HCT116 (cell line): ENCODE measurements around the gene JCHAIN. TPM values are rescaled to one million over a fixed set of nuclear protein-coding genes. Genes with fewer than 3 reads are reported as not detected.

Source experiments
- ATAC-seq: fragments of 200-7000 bp; cut with Tn5 transposase; 2 replicates; pipeline ENCODE4 v1.9.1; 2020; ENCODE audit warnings: mild to moderate bottlenecking, moderate library complexity
- BruUV-seq: library from RNA; stranded (reverse); fragments of 400-500 nt; replicated peaks from 2 replicates; lab custom pipeline; 2021; lab: Mats Ljungman, UMichigan
- CTCF ChIA-PET: fragments of 300-600 bp; sonication (Branson Sonifier 250); formaldehyde crosslinking; loops from one replicate; lab custom pipeline; 2021; ENCODE audit warnings: antibody characterized with exemption; lab: Charles Lee
- POLR2A ChIA-PET: fragments of 300-600, 350-600 bp; sonication (Branson Sonifier 250); formaldehyde crosslinking; loops from one replicate; lab custom pipeline; 2021; ENCODE audit warnings: antibody characterized with exemption; lab: Charles Lee
- RAD21 ChIA-PET, 2 experiments: fragments of 300-600 bp; sonication (Branson Sonifier 250); formaldehyde crosslinking; loops; one replicate each; lab custom pipeline; 2023; ENCODE audit warnings: low total read pairs in 2 of 2; ENCODE audit not compliant: uncharacterized antibody in 2 of 2, unreplicated experiment in 2 of 2, low non-redundant PET in 1 of 2; lab: Charles Lee
- DNase-seq: peaks from one replicate; pipeline ENCODE4 v3.0.0-alpha.2; 2010; ENCODE audit warnings: low read depth, low spot score
- H2AFZ ChIP-seq: fragments of 200-600 bp; shearing (Covaris generic), sonication (generic); 2 replicates; pipeline ENCODE4 v1.6.1; 2017; ENCODE audit warnings: low read depth, mixed run types, mixed read lengths, antibody characterized with exemption, low read length; ENCODE audit not compliant: poor library complexity, severe bottlenecking
- H3K27ac ChIP-seq: 2 replicates; pipeline ENCODE4 v1.5.1; 2012; ENCODE audit warnings: low read depth, low read length
- H3K27me3 ChIP-seq: fragments of 200-600 bp; sonication (generic); 2 replicates; pipeline ENCODE4 v1.6.1; 2016; ENCODE audit warnings: mixed run types, low read length, mixed read lengths; ENCODE audit not compliant: insufficient read depth
- H3K36me3 ChIP-seq, 2 experiments: fragments of 200-500 bp in 1 of 2; fragments of 200-600 bp in 1 of 2; sonication (Bioruptor generic) in 1 of 2; sonication (generic) in 1 of 2; 2 replicates each; pipeline versions ENCODE4 v1.5.1 to v1.6.1; 2014 to 2016; ENCODE audit warnings: low read length in 2 of 2, inconsistent platforms in 1 of 2, mixed read lengths in 1 of 2, mixed run types in 1 of 2; ENCODE audit not compliant: insufficient read depth in 2 of 2, control insufficient read depth in 1 of 2
- H3K4me1 ChIP-seq, 2 experiments: fragments of 200-600 bp in 1 of 2; sonication (generic) in 1 of 2; 2 replicates each; pipeline versions ENCODE4 v1.5.1 to v1.6.1; 2012 to 2017; ENCODE audit warnings: low read length in 2 of 2, inconsistent platforms in 1 of 2, mild to moderate bottlenecking in 1 of 2, mixed read lengths in 1 of 2, mixed run types in 1 of 2, moderate library complexity in 1 of 2; ENCODE audit not compliant: insufficient read depth in 2 of 2, control insufficient read depth in 1 of 2
- H3K4me2 ChIP-seq: fragments of 200-600 bp; sonication (generic); 2 replicates; pipeline ENCODE4 v1.6.1; 2017; ENCODE audit warnings: mixed run types, low read length, mixed read lengths
- H3K4me3 ChIP-seq, 2 experiments: fragments of 200-600 bp in 1 of 2; sonication (generic) in 1 of 2; replicated peaks in 1 of 2; 2 replicates each; pipeline ENCODE4 v1.5.1; 2011 to 2016; ENCODE audit warnings: low read length in 2 of 2, control low read depth in 1 of 2, low read depth in 1 of 2, mild to moderate bottlenecking in 1 of 2, mixed read lengths in 1 of 2, mixed run types in 1 of 2
- H3K79me2 ChIP-seq: fragments of 200-600 bp; sonication (generic); 2 replicates; pipeline ENCODE4 v1.6.1; 2017; ENCODE audit warnings: mild to moderate bottlenecking, mixed run types, low read length, moderate library complexity, mixed read lengths; ENCODE audit not compliant: insufficient read depth
- H3K9ac ChIP-seq: fragments of 200-600 bp; sonication (generic); 2 replicates; pipeline ENCODE4 v1.6.1; 2016; ENCODE audit warnings: low read length, mixed read lengths
- H3K9me2 ChIP-seq: fragments of 200-600 bp; sonication (generic), shearing (Covaris generic); 2 replicates; pipeline ENCODE4 v1.6.1; 2017; ENCODE audit warnings: mixed run types, mild to moderate bottlenecking, moderate library complexity; ENCODE audit not compliant: insufficient read depth
- H3K9me3 ChIP-seq, 2 experiments: fragments of 200-500 bp in 1 of 2; fragments of 200-600 bp in 1 of 2; sonication (Bioruptor generic) in 1 of 2; sonication (generic) in 1 of 2; 2 replicates each; pipeline ENCODE4 v1.6.1; 2014 to 2017; ENCODE audit warnings: low read length in 2 of 2, mixed read lengths in 2 of 2, inconsistent platforms in 1 of 2, low read depth in 1 of 2, mild to moderate bottlenecking in 1 of 2, mixed run types in 1 of 2, moderate library complexity in 1 of 2; ENCODE audit not compliant: control insufficient read depth in 1 of 2, insufficient read depth in 1 of 2
- H4K20me1 ChIP-seq: fragments of 200-600 bp; sonication (generic), shearing (Covaris generic); 2 replicates; pipeline ENCODE4 v1.6.1; 2017; ENCODE audit warnings: mixed run types, mild to moderate bottlenecking, moderate library complexity; ENCODE audit not compliant: insufficient read depth
- CEBPB ChIP-seq: IDR thresholded peaks from 2 replicates; pipeline ENCODE4 v1.6.1; 2012; ENCODE audit warnings: low read depth
- CTCF ChIP-seq, 3 experiments: fragments of 200-600 bp in 1 of 3; sonication (generic) in 1 of 3; IDR thresholded peaks in 2 of 3; conservative IDR thresholded peaks in 1 of 3; 2 replicates each; pipeline ENCODE4 v1.5.1; 2012 to 2017; ENCODE audit warnings: low read depth in 2 of 3, low read length in 2 of 3, antibody characterized with exemption in 1 of 3, borderline replicate concordance in 1 of 3, control low read depth in 1 of 3, mild to moderate bottlenecking in 1 of 3, mixed read lengths in 1 of 3, mixed run types in 1 of 3, moderate library complexity in 1 of 3; ENCODE audit not compliant: insufficient read depth in 1 of 3
- EZH2phosphoT487 ChIP-seq: fragments of 200-600 bp; IDR thresholded peaks from 2 replicates; pipeline ENCODE4 v1.6.1; 2018; ENCODE audit warnings: antibody characterized with exemption, borderline replicate concordance
- POLR2A ChIP-seq: IDR thresholded peaks from 2 replicates; pipeline ENCODE4 v1.7.0; 2011; ENCODE audit warnings: borderline replicate concordance; ENCODE audit not compliant: insufficient read depth, insufficient read length; ENCODE audit errors: extremely low read depth
- RAD21 ChIP-seq: IDR thresholded peaks from 2 replicates; pipeline ENCODE4 v1.6.1; 2012; ENCODE audit warnings: low read depth, mild to moderate bottlenecking
- REST ChIP-seq: IDR thresholded peaks from 2 replicates; pipeline ENCODE4 v1.6.1; 2012; ENCODE audit warnings: low read depth
- SIN3A ChIP-seq: IDR thresholded peaks from 2 replicates; pipeline ENCODE4 v1.6.1; 2012; ENCODE audit warnings: low read depth
- SP1 ChIP-seq: IDR thresholded peaks from 2 replicates; pipeline ENCODE4 v1.6.1; 2012; ENCODE audit warnings: low read depth
- SRF ChIP-seq: IDR thresholded peaks from 2 replicates; pipeline ENCODE4 v1.6.1; 2012; ENCODE audit warnings: low read depth
- ZFX ChIP-seq: fragments of 450-650 bp; IDR thresholded peaks from 2 replicates; pipeline ENCODE4 v1.6.1; 2017
- ZNF274 ChIP-seq: fragments of 200-500 bp; sonication (Bioruptor generic); IDR thresholded peaks from 2 replicates; pipeline ENCODE4 v1.6.1; 2014; ENCODE audit warnings: mild to moderate bottlenecking, low read depth, low read length, inconsistent platforms
- intact Hi-C: fragments of 100-400 bp; cut with micrococcal nuclease; formaldehyde crosslinking; loops from 2 replicates; pipeline ENCODE4 v1.10.0; 2022
- total RNA-seq: library from RNA; stranded (reverse); gene quantifications from one replicate; pipeline ENCODE4 v1.2.1, GENCODE V29; 2021; ENCODE audit not compliant: unreplicated experiment
- TF ChIP-seq, protein P1 (sequence below): IDR thresholded peaks from 2 replicates; pipeline ENCODE4 v1.6.1; 2012
- TF ChIP-seq, protein P2 (sequence below): IDR thresholded peaks from 2 replicates; pipeline ENCODE4 v1.6.1; 2012

JCHAIN gene
- total RNA-seq, 1 experiment from 2014 or later, result 0.79 TPM

GRCh38 chr4:70674731-70675130, 8.4 kb upstream of the JCHAIN start:
- no peak overlapping the region for H3K27ac ChIP-seq
- RAD21 ChIA-PET, result no interaction called here
- TF ChIP-seq, protein P1, sequence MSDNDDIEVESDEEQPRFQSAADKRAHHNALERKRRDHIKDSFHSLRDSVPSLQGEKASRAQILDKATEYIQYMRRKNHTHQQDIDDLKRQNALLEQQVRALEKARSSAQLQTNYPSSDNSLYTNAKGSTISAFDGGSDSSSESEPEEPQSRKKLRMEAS, result no peak
- no peak for TF ChIP-seq RAD21
- TF ChIP-seq POLR2A, result no peak
- TF ChIP-seq SP1, result no peak
- TF ChIP-seq CTCF (IDR thresholded peaks at IDR 0.05 in 2 of 3, conservative IDR thresholded peaks at IDR 0.05 in 1 of 3; ENCODE audit: borderline replicate concordance in 1 of 3, insufficient read depth in 1 of 3, low read depth in 2 of 3, low read length in 2 of 3), result no peak
- TF ChIP-seq ZFX, result no peak
- TF ChIP-seq ZNF274, result no peak
- TF ChIP-seq, protein P2, sequence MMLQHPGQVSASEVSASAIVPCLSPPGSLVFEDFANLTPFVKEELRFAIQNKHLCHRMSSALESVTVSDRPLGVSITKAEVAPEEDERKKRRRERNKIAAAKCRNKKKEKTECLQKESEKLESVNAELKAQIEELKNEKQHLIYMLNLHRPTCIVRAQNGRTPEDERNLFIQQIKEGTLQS, result no peak
- TF ChIP-seq SIN3A, result no peak
- TF ChIP-seq SRF, result no peak
- no peak for TF ChIP-seq REST
- no peak for TF ChIP-seq EZH2phosphoT487
- no peak for TF ChIP-seq CEBPB
- TF ChIP-seq, all 23 proteins: peak for 0
- BruUV-seq, result no TSS peak
- DNase-seq (no peak), ATAC-seq (no peak)
- H3K4me3 ChIP-seq, result no peak overlapping the region
- intact Hi-C loops, result no loop called here
- no peaks in the 10 kb centered on the region for H3K36me3 ChIP-seq
- no peak overlapping the region for H3K9ac ChIP-seq
- H3K4me2 ChIP-seq, result no peak overlapping the region
- CTCF ChIA-PET, result no interaction called here
- POLR2A ChIA-PET, result no interaction called here
- H3K4me1 ChIP-seq, result peaks cover 0 to 11% of the 10 kb centered on the region in 2 experiments; a peak in 2 of 4 replicates
- no peaks in the 10 kb centered on the region for H3K27me3 ChIP-seq
- H3K79me2 ChIP-seq, result no peaks in the 10 kb centered on the region
- no peaks in the 10 kb centered on the region for H3K9me2 ChIP-seq
- H2AFZ ChIP-seq, result no peak overlapping the region
- H4K20me1 ChIP-seq, result no peaks in the 10 kb centered on the region
- no peaks in the 10 kb centered on the region for H3K9me3 ChIP-seq
